ENCODE measurements around the gene RHOA.
"Not testable (repeated sequence)": the region's sequence is repeated elsewhere in the genome, so short reads cannot be mapped to it uniquely, and the experiment has no call there.

The RHOA gene

GRCh38 chr3:49352281-49352680 is 59.5 kb downstream of the RHOA start:
- CTCF ChIA-PET = interaction anchor here (1.2 to 5.9 kb wide), 4 partner anchors 11 to 97 kb away, joined by 3 to 37 read pairs (median 4); partner anchors contain the start of gene USP4
- DNase-seq (ENCODE audit: extremely low spot score) = no peak
- no peak for TF ChIP-seq CTCF (IDR thresholded peaks at IDR 0.05; ENCODE audit: control extremely low read depth, extremely low read depth, low read depth, missing control alignments)
- POLR2A ChIA-PET = interaction anchor here (0.7 to 1.5 kb wide), 2 partner anchors 12 to 232 kb away, joined by 3 to 8 read pairs; partner anchors contain the start of genes USP19 and USP4

GRCh38 chr3:49351521-49352011 is 60.2 kb downstream of the RHOA start:
- no peak for DNase-seq (ENCODE audit: extremely low spot score)
- ChIA-PET POLR2A (interaction anchor here (1.5 kb wide), 1 partner anchor 11 kb away, joined by 8 read pairs; the partner anchor contains the start of gene USP4), CTCF (interaction anchor here (1.3 to 5.9 kb wide), 3 partner anchors 11 to 58 kb away, joined by 3 to 37 read pairs (median 5); partner anchors contain the start of gene USP4)
- TF ChIP-seq CTCF (IDR thresholded peaks at IDR 0.05; ENCODE audit: control extremely low read depth, extremely low read depth, low read depth, missing control alignments) = no peak

GRCh38 chr3:49349348-49350114 is 62.2 kb downstream of the RHOA start:
- no peak for TF ChIP-seq CTCF (IDR thresholded peaks at IDR 0.05; ENCODE audit: control extremely low read depth, extremely low read depth, low read depth, missing control alignments)
- ChIA-PET CTCF (interaction anchor here (1.2 to 5.9 kb wide), 3 partner anchors 7 to 10 kb away, joined by 4 to 37 read pairs (median 7); partner anchors contain the start of gene USP4), POLR2A (no interaction called here)
- no peak for DNase-seq (ENCODE audit: extremely low spot score)

GRCh38 chr3:49348361-49348760 is 63.4 kb downstream of the RHOA start:
- not testable (repeated sequence) for DNase-seq (ENCODE audit: extremely low spot score)
- CTCF ChIA-PET = interaction anchor here (0.8 to 5.9 kb wide), 4 partner anchors 9 to 101 kb away, joined by 3 to 37 read pairs (median 6); partner anchors contain the start of gene USP4
- POLR2A ChIA-PET = interaction anchor here (1.0 kb wide), 1 partner anchor 9 kb away, joined by 6 read pairs; the partner anchor contains the start of gene USP4

- DNase-seq (ENCODE audit: extremely low spot score) = no peak
- TF ChIP-seq CTCF (IDR thresholded peaks at IDR 0.05; ENCODE audit: control extremely low read depth, extremely low read depth, low read depth, missing control alignments) = no peak
- ChIA-PET CTCF (no interaction called here), POLR2A (no interaction called here)
These were observed 65.0 kb downstream of the RHOA start for GRCh38 chr3:49346797-49347251.

GRCh38 chr3:49343163-49343562 is 68.6 kb downstream of the RHOA start:
- no peak for DNase-seq (ENCODE audit: extremely low spot score)
- TF ChIP-seq CTCF (IDR thresholded peaks at IDR 0.05; ENCODE audit: control extremely low read depth, extremely low read depth, low read depth, missing control alignments) = no peak
- CTCF ChIA-PET = interaction anchor here (0.7 to 1.6 kb wide), 2 partner anchors 11 to 78 kb away, joined by 3 to 4 read pairs; no protein-coding TSS in a partner anchor
- POLR2A ChIA-PET = interaction anchor here (0.7 kb wide), 1 partner anchor 1881 kb away, joined by 4 read pairs; no protein-coding TSS in a partner anchor
